Stimulated activated memory B cell treated with anti-CD40 and anti-IgM and Interleukin-4, amounts not matched to agents 10 μg/mL and 1 μg/mL and 100 μg/mL, for 72 hours (primary cell): ENCODE results near the gene AACS.

ENCODE experiments used
- ATAC-seq: fragments of 150-1000 bp; cut with Tn5 transposase; 2 replicates; pipeline ENCODE4 v1.10.0; 2021
- H3K27ac Mint-ChIP-seq: one replicate; pipeline ENCODE4 v1.8.0; 2022; ENCODE audit warnings: mild to moderate bottlenecking, mixed read lengths
- H3K27me3 Mint-ChIP-seq: one replicate; pipeline ENCODE4 v1.8.0; 2022; ENCODE audit warnings: mixed read lengths
- H3K36me3 Mint-ChIP-seq: one replicate; pipeline ENCODE4 v1.8.0; 2022; ENCODE audit warnings: mixed read lengths
- H3K4me1 Mint-ChIP-seq: one replicate; pipeline ENCODE4 v1.8.0; 2022; ENCODE audit warnings: mixed read lengths
- H3K4me3 Mint-ChIP-seq: one replicate; pipeline ENCODE4 v1.8.0; 2022; ENCODE audit warnings: mild to moderate bottlenecking, moderate library complexity, mixed read lengths
- H3K9me3 Mint-ChIP-seq: one replicate; pipeline ENCODE4 v1.8.0; 2022; ENCODE audit warnings: mixed read lengths

The AACS gene

GRCh38 chr12:125114365-125115141 lies 49.3 kb downstream of the AACS start:
- Mint-ChIP-seq H3K4me3 (no peak overlapping the region), H3K27me3 (no peaks in the 10 kb centered on the region), H3K9me3 (peaks cover 5% of the 10 kb centered on the region), H3K27ac (no peak overlapping the region), H3K36me3 (peaks cover 69% of the 10 kb centered on the region), H3K4me1 (peaks cover 18% of the 10 kb centered on the region)
- ATAC-seq = peak; percentile 85

- Mint-ChIP-seq H3K27me3 (no peaks in the 10 kb centered on the region), H3K9me3 (peaks cover 2% of the 10 kb centered on the region), H3K4me3 (no peak overlapping the region), H3K27ac (no peak overlapping the region), H3K36me3 (peaks cover 68% of the 10 kb centered on the region), H3K4me1 (no peaks in the 10 kb centered on the region)
- ATAC-seq = no peak
Measured at GRCh38 chr12:125120566-125120965, 55.3 kb downstream of the AACS start.

GRCh38 chr12:125121106-125121505 lies 55.9 kb downstream of the AACS start:
- Mint-ChIP-seq H3K27me3 (no peaks in the 10 kb centered on the region), H3K9me3 (peaks cover 2% of the 10 kb centered on the region), H3K4me3 (no peak overlapping the region), H3K27ac (no peak overlapping the region), H3K4me1 (no peaks in the 10 kb centered on the region), H3K36me3 (peaks cover 68% of the 10 kb centered on the region)
- ATAC-seq = no peak

- no peaks in the 10 kb centered on the region for H3K9me3 Mint-ChIP-seq
- H3K36me3 Mint-ChIP-seq = peaks cover 64% of the 10 kb centered on the region
- H3K4me3 Mint-ChIP-seq = no peak overlapping the region
- H3K27ac Mint-ChIP-seq = no peak overlapping the region
- no peak for ATAC-seq
- H3K4me1 Mint-ChIP-seq = no peaks in the 10 kb centered on the region
- no peaks in the 10 kb centered on the region for H3K27me3 Mint-ChIP-seq
Measured at GRCh38 chr12:125122668-125123067, 57.4 kb downstream of the AACS start.

- H3K9me3 Mint-ChIP-seq = no peaks in the 10 kb centered on the region
- no peaks in the 10 kb centered on the region for H3K4me1 Mint-ChIP-seq
- ATAC-seq = no peak
Measured at GRCh38 chr12:125124320-125124966, 59.2 kb downstream of the AACS start.

DNA sequence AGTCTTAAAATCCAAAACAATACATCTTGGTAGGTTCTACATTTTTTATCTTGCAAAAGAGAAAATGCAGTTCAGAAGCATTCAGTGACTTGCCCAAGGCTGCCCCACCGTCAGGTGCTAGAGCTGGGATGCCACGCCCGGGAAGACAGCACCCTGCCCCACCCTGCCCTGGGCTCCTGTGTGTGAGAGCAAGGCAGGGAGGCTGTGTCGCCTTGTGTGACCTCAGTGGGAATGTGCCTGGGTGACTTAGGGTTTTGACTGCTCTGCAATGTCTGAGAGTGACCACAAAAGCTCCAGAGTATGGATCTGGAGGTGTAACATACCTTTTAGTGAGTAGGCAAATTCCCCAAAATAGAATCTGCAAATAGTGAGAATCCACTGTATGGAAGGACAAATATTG lies 60.0 kb downstream of the AACS start:
- Mint-ChIP-seq H3K4me3 (no peak overlapping the region), H3K27ac (no peak overlapping the region), H3K36me3 (peaks cover 58% of the 10 kb centered on the region), H3K27me3 (no peaks in the 10 kb centered on the region), H3K4me1 (no peaks in the 10 kb centered on the region), H3K9me3 (no peaks in the 10 kb centered on the region)
- ATAC-seq = no peak

More at GRCh38 chr12:125124320-125124966, 59.2 kb downstream of the AACS start:
- Mint-ChIP-seq H3K27ac (no peak overlapping the region), H3K36me3 (peaks cover 58% of the 10 kb centered on the region), H3K4me3 (no peak overlapping the region), H3K27me3 (no peaks in the 10 kb centered on the region)

DNA sequence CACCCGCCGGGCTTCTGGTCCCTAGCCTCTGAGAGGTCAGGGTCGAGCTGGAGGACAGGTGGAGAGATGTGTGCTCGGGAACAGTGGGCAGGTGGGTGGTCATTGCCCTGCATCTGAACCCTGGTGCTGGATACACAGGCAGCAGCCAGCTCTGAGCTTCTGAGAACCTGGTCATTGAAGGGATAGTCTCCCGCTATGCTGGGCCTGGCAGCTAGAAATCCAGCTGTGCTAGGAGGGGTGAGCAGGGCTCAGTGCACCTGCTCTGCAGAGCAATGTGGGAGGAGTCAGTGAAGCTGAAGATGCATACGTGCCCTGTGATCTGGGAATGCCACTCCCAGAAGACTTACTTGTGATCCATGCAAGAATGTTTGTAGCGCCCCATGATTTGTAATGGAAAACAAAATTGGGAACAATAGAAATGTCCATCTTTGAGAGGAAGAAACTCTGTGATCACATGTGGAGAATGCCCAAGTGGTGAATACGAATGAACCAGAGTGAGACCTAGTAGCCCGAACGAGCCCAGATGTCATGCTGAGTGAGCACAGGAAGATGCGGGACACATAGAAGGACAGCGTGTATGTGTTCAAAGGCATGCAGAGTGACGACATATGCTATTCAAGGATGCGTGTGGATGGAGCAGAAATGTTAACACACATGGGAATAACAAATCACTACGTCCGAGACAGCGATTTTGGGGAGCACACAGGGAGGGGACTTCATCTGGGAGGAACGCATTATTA lies 63.4 kb downstream of the AACS start:
- Mint-ChIP-seq H3K4me3 (no peak overlapping the region), H3K27me3 (no peaks in the 10 kb centered on the region), H3K27ac (no peak overlapping the region), H3K9me3 (no peaks in the 10 kb centered on the region), H3K4me1 (no peaks in the 10 kb centered on the region), H3K36me3 (peaks cover 41% of the 10 kb centered on the region)
- no peak for ATAC-seq

- ATAC-seq = no peak
- no peaks in the 10 kb centered on the region for H3K27me3 Mint-ChIP-seq
- peaks cover 42% of the 10 kb centered on the region for H3K36me3 Mint-ChIP-seq
- H3K27ac Mint-ChIP-seq = no peak overlapping the region
- H3K4me3 Mint-ChIP-seq = no peak overlapping the region
- H3K4me1 Mint-ChIP-seq = no peaks in the 10 kb centered on the region
- no peaks in the 10 kb centered on the region for H3K9me3 Mint-ChIP-seq
Measured at GRCh38 chr12:125129179-125129571, 63.9 kb downstream of the AACS start.

DNA sequence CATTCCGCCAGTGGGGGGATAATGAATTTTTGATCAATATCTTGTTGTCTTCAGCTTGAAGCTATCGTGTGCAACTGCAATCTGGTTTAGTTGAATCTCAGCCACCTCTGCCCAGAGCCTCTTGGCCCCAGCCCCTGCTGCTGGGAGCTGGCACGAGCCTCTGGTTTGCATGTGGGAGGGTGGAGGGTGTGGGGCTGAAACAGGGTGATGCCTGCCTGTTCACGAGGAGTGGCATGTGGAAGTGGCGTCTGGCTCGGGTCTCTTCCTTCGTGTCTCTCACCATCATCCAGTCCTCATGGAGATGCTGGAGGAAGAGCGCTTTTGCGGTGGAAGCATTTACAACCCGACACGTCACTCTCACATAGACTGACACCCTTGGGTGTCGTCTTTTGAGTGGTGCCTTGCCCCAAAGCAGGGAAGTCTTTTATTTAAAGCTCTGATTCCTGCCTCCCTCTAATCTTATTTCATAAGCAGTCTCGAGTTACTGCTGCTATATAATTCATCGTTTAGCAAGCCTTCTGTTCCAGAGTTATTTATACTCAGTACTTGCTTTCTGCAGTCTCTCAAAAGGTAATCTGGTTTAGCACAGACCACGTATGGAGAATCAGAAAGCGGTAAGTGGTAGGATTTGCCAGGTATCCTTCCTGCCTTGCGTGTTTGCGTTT lies 64.5 kb downstream of the AACS start:
- no peak overlapping the region for H3K4me3 Mint-ChIP-seq
- peaks cover 47% of the 10 kb centered on the region for H3K36me3 Mint-ChIP-seq
- no peaks in the 10 kb centered on the region for H3K9me3 Mint-ChIP-seq
- H3K27me3 Mint-ChIP-seq = no peaks in the 10 kb centered on the region
- ATAC-seq = no peak
- no peak overlapping the region for H3K27ac Mint-ChIP-seq
- no peaks in the 10 kb centered on the region for H3K4me1 Mint-ChIP-seq

DNA sequence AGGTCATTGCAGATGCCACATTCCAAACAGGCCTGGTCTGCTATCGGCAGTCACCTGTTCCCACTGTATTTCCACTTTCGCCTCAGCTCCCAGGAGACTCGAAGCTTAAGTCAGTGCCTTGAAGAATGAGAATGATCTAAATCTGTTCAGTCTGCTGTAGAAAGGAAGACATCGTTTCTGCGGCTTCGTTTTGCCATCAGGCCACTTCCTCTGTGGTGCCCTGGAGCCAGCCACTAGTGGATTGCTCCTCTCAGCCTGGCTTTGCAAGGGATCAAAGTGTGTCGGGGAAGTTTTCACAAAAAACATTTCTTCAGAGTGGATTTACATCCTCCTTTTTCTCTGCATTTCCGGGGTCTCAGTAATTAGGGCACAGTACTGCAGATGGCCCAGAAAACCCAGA lies 66.7 kb downstream of the AACS start:
- Mint-ChIP-seq H3K4me3 (no peak overlapping the region), H3K27me3 (no peaks in the 10 kb centered on the region), H3K27ac (no peak overlapping the region), H3K4me1 (no peaks in the 10 kb centered on the region), H3K9me3 (no peaks in the 10 kb centered on the region), H3K36me3 (peaks cover 49% of the 10 kb centered on the region)
- ATAC-seq = no peak

DNA sequence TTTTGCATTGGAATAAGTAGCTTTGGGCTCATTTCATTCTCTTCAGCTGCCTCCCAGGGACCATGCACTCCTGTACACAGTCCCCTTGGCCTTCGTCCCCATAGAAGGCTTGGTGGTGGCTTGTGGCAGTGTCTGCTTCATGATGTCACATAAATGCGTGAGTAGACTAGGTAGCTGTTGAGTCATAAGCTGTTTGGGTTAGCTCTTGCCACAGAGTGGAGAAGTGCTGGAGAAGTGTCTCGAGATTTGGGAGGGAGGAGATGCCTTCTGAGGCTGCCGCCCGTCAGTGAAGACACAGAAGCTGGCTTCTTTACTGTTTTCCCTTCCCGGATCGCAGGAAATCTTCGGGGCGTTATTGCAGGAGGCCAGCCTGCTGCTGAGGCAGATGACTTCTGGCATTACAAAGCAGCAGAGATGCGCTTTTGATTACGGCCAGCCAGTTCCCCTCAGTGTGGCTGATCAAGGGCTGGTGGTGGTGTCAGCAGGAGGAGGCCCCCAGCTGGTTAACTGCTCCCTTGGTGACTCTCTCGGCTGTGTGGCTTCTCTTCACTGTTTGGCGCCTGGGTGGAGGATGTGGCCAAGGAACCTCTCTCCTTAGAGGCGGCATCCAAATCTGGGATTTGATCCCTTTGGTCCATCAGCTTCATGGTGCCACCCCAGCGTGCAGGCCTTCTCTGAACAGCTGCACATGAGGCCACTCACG lies 67.6 kb downstream of the AACS start:
- Mint-ChIP-seq H3K9me3 (no peaks in the 10 kb centered on the region), H3K27me3 (no peaks in the 10 kb centered on the region), H3K4me1 (no peaks in the 10 kb centered on the region), H3K36me3 (peaks cover 57% of the 10 kb centered on the region), H3K27ac (no peak overlapping the region), H3K4me3 (no peak overlapping the region)
- ATAC-seq = no peak

DNA sequence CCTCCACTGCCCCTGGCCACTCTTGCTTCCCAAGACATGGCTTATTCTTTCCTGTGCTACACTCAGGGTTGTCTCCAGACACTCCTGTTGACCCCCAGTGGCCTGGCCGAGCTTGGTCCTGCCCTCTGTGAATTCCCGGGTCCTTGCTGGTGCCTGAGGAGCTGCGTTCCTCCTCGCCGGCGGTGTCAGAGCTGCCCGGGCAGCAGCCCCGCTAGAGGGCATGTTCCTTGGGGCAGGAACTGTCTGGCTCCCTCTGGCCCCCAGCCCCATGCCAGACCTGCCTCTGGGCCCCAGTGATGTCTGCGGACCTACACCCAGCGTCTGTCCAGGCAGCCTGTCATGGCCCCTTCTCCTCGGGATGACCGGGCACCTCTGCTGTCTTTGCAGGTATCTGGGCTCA lies 68.4 kb downstream of the AACS start:
- Mint-ChIP-seq H3K36me3 (peaks cover 56% of the 10 kb centered on the region), H3K4me1 (no peaks in the 10 kb centered on the region), H3K4me3 (no peak overlapping the region), H3K27ac (no peak overlapping the region), H3K9me3 (no peaks in the 10 kb centered on the region), H3K27me3 (no peaks in the 10 kb centered on the region)
- no peak for ATAC-seq

GRCh38 chr12:125134576-125134975 lies 69.3 kb downstream of the AACS start:
- Mint-ChIP-seq H3K4me1 (no peaks in the 10 kb centered on the region), H3K36me3 (peaks cover 51% of the 10 kb centered on the region), H3K27me3 (no peaks in the 10 kb centered on the region), H3K4me3 (no peak overlapping the region), H3K27ac (no peak overlapping the region), H3K9me3 (no peaks in the 10 kb centered on the region)
- ATAC-seq = no peak

GRCh38 chr12:125135906-125136305 lies 70.7 kb downstream of the AACS start:
- H3K4me3 Mint-ChIP-seq = no peak overlapping the region
- ATAC-seq = no peak
- H3K4me1 Mint-ChIP-seq = no peaks in the 10 kb centered on the region
- H3K9me3 Mint-ChIP-seq = no peaks in the 10 kb centered on the region
- peaks cover 41% of the 10 kb centered on the region for H3K36me3 Mint-ChIP-seq
- no peak overlapping the region for H3K27ac Mint-ChIP-seq
- H3K27me3 Mint-ChIP-seq = no peaks in the 10 kb centered on the region

DNA sequence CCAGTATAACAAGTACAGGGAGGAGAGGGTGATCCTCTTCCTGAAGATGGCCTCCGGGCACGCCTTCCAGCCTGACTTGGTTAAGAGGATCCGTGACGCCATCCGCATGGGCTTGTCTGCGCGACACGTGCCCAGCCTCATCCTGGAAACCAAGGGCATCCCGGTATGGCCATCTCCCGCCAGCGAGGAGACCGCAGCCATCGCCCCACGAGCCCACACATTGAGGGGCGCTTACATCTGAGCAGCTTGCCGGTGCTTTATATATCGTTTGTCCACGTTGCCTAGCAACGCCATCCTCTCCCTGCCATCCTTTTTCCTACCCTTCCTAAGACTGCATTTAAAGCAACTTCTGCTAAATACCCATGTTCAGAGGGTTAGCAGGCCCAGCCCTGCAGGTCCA lies 71.5 kb downstream of the AACS start:
- ATAC-seq = no peak
- no peak overlapping the region for H3K27ac Mint-ChIP-seq

More for the DNA sequence above, 71.5 kb downstream of the AACS start:
- Mint-ChIP-seq H3K36me3 (peaks cover 40% of the 10 kb centered on the region), H3K27me3 (no peaks in the 10 kb centered on the region), H3K4me3 (no peak overlapping the region), H3K9me3 (no peaks in the 10 kb centered on the region), H3K4me1 (no peaks in the 10 kb centered on the region)
